ENCODE measurements around the gene CIT. TPM values are rescaled to one million over a fixed set of nuclear protein-coding genes. Genes with fewer than 3 reads are reported as not detected.

The CIT gene
- polyA plus RNA-seq, 3 donors: 18.3 to 26.7 (median 19.1) TPM

- no peak for DNase-seq (ENCODE audit: extremely low read depth in 1 of 11, low read depth in 9 of 11, low spot score in 4 of 11)
These were observed 107.0 kb downstream of the CIT start for GRCh38 chr12:119770146-119770545.

GRCh38 chr12:119762619-119763018 is 114.5 kb downstream of the CIT start:
- no peak for DNase-seq (ENCODE audit: extremely low read depth in 1 of 11, low read depth in 9 of 11, low spot score in 4 of 11)

GRCh38 chr12:119758722-119759121 is 118.4 kb downstream of the CIT start:
- no peak for DNase-seq (ENCODE audit: extremely low read depth in 1 of 11, low read depth in 9 of 11, low spot score in 4 of 11)

GRCh38 chr12:119758234-119758633 is 118.9 kb downstream of the CIT start:
- DNase-seq (ENCODE audit: extremely low read depth in 1 of 11, low read depth in 9 of 11, low spot score in 4 of 11): no peak

- no peak for DNase-seq (ENCODE audit: extremely low read depth in 1 of 11, low read depth in 9 of 11, low spot score in 4 of 11)
These were observed 125.2 kb downstream of the CIT start for GRCh38 chr12:119751961-119752360.

GRCh38 chr12:119749666-119750065 is 127.5 kb downstream of the CIT start:
- DNase-seq (ENCODE audit: extremely low read depth in 1 of 11, low read depth in 9 of 11, low spot score in 4 of 11): no peak

- DNase-seq (ENCODE audit: extremely low read depth in 1 of 11, low read depth in 9 of 11, low spot score in 4 of 11): no peak
These were observed 128.6 kb downstream of the CIT start for GRCh38 chr12:119748497-119748896.

- DNase-seq (ENCODE audit: extremely low read depth in 1 of 11, low read depth in 9 of 11, low spot score in 4 of 11): no peak
These were observed 131.0 kb downstream of the CIT start for GRCh38 chr12:119746169-119746568.

- no peak for DNase-seq (ENCODE audit: extremely low read depth in 1 of 11, low read depth in 9 of 11, low spot score in 4 of 11)
These were observed 132.1 kb downstream of the CIT start for GRCh38 chr12:119744900-119745606.

GRCh38 chr12:119742700-119743099 is 134.4 kb downstream of the CIT start:
- no peak for DNase-seq (ENCODE audit: extremely low read depth in 1 of 11, low read depth in 9 of 11, low spot score in 4 of 11)

- DNase-seq (ENCODE audit: extremely low read depth in 1 of 11, low read depth in 9 of 11, low spot score in 4 of 11): no peak
These were observed 136.3 kb downstream of the CIT start for GRCh38 chr12:119740830-119741229.

GRCh38 chr12:119735079-119735478 is 142.0 kb downstream of the CIT start:
- DNase-seq (ENCODE audit: extremely low read depth in 1 of 11, low read depth in 9 of 11, low spot score in 4 of 11): no peak

GRCh38 chr12:119730381-119730780 is 146.7 kb downstream of the CIT start:
- no peak for DNase-seq (ENCODE audit: extremely low read depth in 1 of 11, low read depth in 9 of 11, low spot score in 4 of 11)

GRCh38 chr12:119729871-119730270 is 147.2 kb downstream of the CIT start:
- DNase-seq (ENCODE audit: extremely low read depth in 1 of 11, low read depth in 9 of 11, low spot score in 4 of 11): no peak

- no peak for DNase-seq (ENCODE audit: extremely low read depth in 1 of 11, low read depth in 9 of 11, low spot score in 4 of 11)
These were observed 148.7 kb downstream of the CIT start for GRCh38 chr12:119728444-119728745.

GRCh38 chr12:119727600-119728443 is 149.3 kb downstream of the CIT start:
- DNase-seq (ENCODE audit: extremely low read depth in 1 of 11, low read depth in 9 of 11, low spot score in 4 of 11): no peak

- DNase-seq (ENCODE audit: extremely low read depth in 1 of 11, low read depth in 9 of 11, low spot score in 4 of 11): no peak
These were observed 151.6 kb downstream of the CIT start for GRCh38 chr12:119725523-119725922.

GRCh38 chr12:119721306-119721705 is 155.8 kb downstream of the CIT start:
- DNase-seq (ENCODE audit: extremely low read depth in 1 of 11, low read depth in 9 of 11, low spot score in 4 of 11): no peak

GRCh38 chr12:119720349-119720748 is 156.8 kb downstream of the CIT start:
- DNase-seq (ENCODE audit: extremely low read depth in 1 of 11, low read depth in 9 of 11, low spot score in 4 of 11): no peak

GRCh38 chr12:119718141-119718540 is 159.0 kb downstream of the CIT start:
- DNase-seq (ENCODE audit: extremely low read depth in 1 of 11, low read depth in 9 of 11, low spot score in 4 of 11): no peak

GRCh38 chr12:119715268-119715620 is 161.9 kb downstream of the CIT start:
- DNase-seq (ENCODE audit: extremely low read depth in 1 of 11, low read depth in 9 of 11, low spot score in 4 of 11): no peak

All from renal cortex interstitium (tissue), 11 donors.